ENCODE data around the gene ILKAP.

The ILKAP gene

DNA sequence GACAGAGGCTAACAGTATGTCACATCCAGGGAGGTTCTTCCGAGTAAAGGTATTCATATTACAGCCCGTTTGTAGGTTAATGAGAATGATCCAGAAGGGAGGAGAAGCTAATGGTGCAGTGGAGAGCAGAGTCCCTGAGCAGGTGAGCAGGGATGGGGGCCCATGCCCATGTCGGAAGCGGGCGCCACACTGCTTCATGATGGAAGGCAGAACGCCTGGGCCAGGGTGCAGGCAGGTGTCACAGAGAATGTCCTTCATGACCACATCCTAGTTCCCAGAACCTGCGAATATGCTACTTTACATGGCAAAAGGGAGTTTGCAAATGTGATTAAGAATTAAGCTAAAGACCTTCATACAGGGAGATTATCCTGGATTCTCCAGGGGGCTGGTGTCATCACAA is 32.4 kb upstream of the ILKAP start:
- no peak overlapping the region for H3K27ac ChIP-seq
- no peak overlapping the region for H3K4me3 ChIP-seq
- TF ChIP-seq, protein P1, sequence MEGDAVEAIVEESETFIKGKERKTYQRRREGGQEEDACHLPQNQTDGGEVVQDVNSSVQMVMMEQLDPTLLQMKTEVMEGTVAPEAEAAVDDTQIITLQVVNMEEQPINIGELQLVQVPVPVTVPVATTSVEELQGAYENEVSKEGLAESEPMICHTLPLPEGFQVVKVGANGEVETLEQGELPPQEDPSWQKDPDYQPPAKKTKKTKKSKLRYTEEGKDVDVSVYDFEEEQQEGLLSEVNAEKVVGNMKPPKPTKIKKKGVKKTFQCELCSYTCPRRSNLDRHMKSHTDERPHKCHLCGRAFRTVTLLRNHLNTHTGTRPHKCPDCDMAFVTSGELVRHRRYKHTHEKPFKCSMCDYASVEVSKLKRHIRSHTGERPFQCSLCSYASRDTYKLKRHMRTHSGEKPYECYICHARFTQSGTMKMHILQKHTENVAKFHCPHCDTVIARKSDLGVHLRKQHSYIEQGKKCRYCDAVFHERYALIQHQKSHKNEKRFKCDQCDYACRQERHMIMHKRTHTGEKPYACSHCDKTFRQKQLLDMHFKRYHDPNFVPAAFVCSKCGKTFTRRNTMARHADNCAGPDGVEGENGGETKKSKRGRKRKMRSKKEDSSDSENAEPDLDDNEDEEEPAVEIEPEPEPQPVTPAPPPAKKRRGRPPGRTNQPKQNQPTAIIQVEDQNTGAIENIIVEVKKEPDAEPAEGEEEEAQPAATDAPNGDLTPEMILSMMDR (IDR thresholded peaks at IDR 0.05) = no peak
- DNase-seq (ENCODE audit: low spot score) = no peak

DNA sequence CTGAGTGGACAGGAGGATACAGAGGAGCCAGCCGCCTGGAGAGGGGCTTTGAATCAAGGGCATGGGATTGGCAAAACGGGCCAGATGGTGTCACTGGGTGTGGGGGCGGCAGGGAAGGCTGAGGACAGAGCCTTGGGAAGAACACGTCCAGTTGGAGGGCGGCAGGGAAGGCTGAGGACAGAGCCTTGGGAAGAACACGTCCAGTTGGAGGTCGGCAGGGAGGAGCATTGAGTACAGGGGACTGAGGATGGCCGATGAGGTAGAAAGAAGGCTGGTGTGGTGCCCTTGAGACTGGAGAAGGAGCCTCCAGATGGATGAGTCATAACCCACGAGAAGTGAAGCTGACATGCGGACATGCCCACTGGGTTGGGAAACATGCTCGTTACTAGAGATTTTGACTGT is 31.8 kb upstream of the ILKAP start:
- TF ChIP-seq, protein P1 (IDR thresholded peaks at IDR 0.05) = no peak

DNA sequence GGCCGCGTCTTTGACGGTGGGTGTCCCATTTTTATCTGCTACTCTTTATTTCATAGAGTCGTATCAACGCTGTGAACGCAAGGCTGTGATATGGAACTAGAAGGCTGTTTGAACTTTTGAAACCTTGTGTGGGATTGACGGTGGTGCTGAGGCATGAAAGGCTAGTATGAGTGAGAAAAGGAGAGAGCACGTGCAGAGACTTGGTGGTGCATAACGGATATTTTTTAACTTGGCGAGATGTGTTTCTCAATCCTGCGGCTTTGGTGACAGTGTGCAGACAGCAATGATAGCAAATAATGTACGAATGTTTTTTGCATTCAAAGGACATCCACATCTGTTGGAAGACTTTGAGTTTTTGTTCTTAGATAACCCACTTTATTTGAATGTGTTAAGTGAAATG is 30.1 kb upstream of the ILKAP start:
- TF ChIP-seq, protein P1 (IDR thresholded peaks at IDR 0.05) = no peak
- DNase-seq (ENCODE audit: low spot score) = no peak
- no peak overlapping the region for H3K27ac ChIP-seq
- no peak overlapping the region for H3K4me3 ChIP-seq

More for the DNA sequence above, 31.8 kb upstream of the ILKAP start:
- no peak overlapping the region for H3K27ac ChIP-seq
- H3K4me3 ChIP-seq = no peak overlapping the region
- no peak for DNase-seq (ENCODE audit: low spot score)

DNA sequence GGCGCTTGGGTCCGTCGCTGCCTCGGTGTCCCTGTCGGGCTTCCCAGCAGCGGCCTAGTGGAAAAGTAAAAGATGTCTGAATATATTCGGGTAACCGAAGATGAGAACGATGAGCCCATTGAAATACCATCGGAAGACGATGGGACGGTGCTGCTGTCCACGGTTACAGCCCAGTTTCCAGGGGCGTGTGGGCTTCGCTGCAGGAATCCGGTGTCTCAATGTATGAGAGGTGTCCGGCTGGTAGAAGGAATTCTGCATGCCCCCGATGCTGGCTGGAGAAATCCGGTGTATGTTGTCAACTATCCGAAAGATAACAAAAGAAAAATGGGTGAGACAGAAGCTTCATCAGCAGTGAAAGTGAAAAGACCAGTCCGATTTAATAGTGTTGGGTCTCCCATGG is 28.3 kb upstream of the ILKAP start:
- TF ChIP-seq, protein P1 (IDR thresholded peaks at IDR 0.05) = no peak
- H3K27ac ChIP-seq = no peak overlapping the region
- H3K4me3 ChIP-seq = peak overlapping the region; percentile 72
- DNase-seq (ENCODE audit: low spot score) = no peak

DNA sequence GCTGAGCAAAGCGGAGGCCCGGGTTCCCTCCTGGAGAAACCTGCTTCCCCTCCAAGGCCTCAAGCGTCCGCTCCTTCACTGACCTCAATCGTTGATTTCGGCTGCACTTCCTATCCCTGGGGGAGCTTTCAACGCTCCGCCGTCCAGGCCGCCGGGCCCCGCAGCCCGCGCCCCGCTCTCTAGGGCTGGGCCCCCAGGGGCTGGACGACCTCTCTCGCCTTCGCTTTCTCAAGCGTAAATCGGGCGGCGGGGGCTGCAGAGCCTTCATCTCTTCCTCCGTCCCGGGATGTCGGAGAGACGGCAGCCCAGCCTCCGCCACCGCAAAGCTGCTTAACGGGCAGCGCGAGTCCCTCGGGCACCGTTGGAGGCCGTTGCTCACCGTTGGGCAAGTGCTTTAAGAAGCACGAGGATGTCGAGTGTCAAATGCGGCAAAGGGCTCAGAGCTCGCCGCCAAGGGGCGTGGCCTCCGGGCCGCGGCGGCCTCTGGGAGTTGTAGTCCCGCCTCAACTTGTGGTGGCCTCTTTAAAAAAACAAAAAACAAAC is 27.8 kb upstream of the ILKAP start:
- peak; percentile 86 for DNase-seq (ENCODE audit: low spot score)
- TF ChIP-seq, protein P1 (IDR thresholded peaks at IDR 0.05) = no peak
- Histone ChIP-seq H3K4me3 (peak overlapping the region; percentile 72), H3K27ac (no peak overlapping the region)

DNA sequence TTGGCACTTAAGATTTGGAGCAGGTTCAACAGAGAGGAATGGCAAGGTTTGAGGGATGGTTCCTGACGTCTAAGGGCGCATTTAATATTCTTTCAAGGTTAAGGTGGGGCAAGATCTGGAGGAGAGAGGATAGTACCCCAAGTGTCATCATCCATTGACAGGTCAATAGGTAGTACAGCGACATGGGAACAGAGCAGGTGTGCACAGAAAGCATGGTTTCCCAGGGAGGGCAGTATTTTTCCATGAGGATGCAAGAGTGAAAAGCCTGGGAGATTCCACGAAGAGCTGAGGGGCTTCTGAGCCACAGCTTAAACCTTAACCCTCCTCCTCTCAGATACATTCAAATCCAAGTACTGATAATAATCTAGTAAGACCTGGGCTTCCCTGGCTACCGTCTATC is 27.2 kb upstream of the ILKAP start:
- Histone ChIP-seq H3K4me3 (peak overlapping the region; percentile 72), H3K27ac (no peak overlapping the region)
- TF ChIP-seq, protein P1 (IDR thresholded peaks at IDR 0.05) = no peak
- DNase-seq (ENCODE audit: low spot score) = no peak

DNA sequence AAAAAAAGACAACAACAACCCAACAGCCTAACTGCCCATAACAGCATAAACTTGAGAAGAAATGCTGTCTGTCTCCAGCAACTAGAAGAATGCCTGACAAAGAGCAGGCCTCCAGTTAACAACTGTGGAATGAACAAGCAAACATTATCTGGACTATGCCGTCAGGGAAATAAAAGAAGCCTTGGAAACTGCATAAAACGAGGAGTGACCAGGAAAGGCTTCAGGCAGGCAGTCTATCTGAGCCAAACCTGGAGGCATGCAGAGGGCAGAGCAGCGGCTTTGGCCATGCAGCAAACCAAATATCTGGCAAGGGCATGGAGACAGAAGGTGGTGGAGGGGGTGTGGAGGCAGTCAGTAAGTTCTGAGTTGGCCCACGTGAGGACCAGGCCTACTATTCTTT is 25.2 kb upstream of the ILKAP start:
- TF ChIP-seq, protein P1 (IDR thresholded peaks at IDR 0.05) = no peak
- Histone ChIP-seq H3K27ac (peak overlapping the region in 1 of 2 donors; percentile 18), H3K4me3 (no peak overlapping the region)
- DNase-seq (ENCODE audit: low spot score) = no peak

Data from coronary artery (tissue), 2 donors.